GM12801 (cell line): ENCODE measurements around the gene TMEM212.

ENCODE experiments used
- CTCF ChIP-seq: IDR thresholded peaks from one replicate; pipeline ENCODE4 v1.5.1; 2011; ENCODE audit warnings: control low read depth; ENCODE audit not compliant: insufficient read length; ENCODE audit errors: extremely low read depth

Gene TMEM212

GRCh38 chr3:171815973-171816595 is 27.1 kb upstream of the TMEM212 start:
- TF ChIP-seq CTCF, result no peak

- no peak for TF ChIP-seq CTCF
Observed at GRCh38 chr3:171817074-171817800, 25.9 kb upstream of the TMEM212 start.

- TF ChIP-seq CTCF, result no peak
Observed at GRCh38 chr3:171821044-171821443, 22.1 kb upstream of the TMEM212 start.

GRCh38 chr3:171821778-171822358 is 21.3 kb upstream of the TMEM212 start:
- no peak for TF ChIP-seq CTCF

GRCh38 chr3:171822431-171823106 is 20.6 kb upstream of the TMEM212 start:
- TF ChIP-seq CTCF, result no peak

GRCh38 chr3:171824116-171824515 is 19.0 kb upstream of the TMEM212 start:
- TF ChIP-seq CTCF, result no peak

GRCh38 chr3:171824824-171825221 is 18.3 kb upstream of the TMEM212 start:
- no peak for TF ChIP-seq CTCF
